Testis (tissue), 3 donors: ENCODE data around the gene KCNE4. TPM values are rescaled to one million over a fixed set of nuclear protein-coding genes. Genes with fewer than 3 reads are reported as not detected.

ENCODE experiments used
- DNase-seq: peaks from one replicate; pipeline ENCODE4 v3.0.0-alpha.2; 2019
- H3K27ac ChIP-seq, 2 donors: fragments of 200-600 bp; sonication (generic); one replicate each; pipeline ENCODE4 v1.5.1; 2019
- H3K27me3 ChIP-seq: fragments of 200-600 bp; sonication (generic); one replicate; pipeline ENCODE4 v1.5.1; 2019
- H3K36me3 ChIP-seq: fragments of 200-600 bp; sonication (generic); one replicate; pipeline ENCODE4 v1.5.1; 2017; ENCODE audit warnings: low read depth; ENCODE audit errors: missing control alignments
- H3K4me1 ChIP-seq: fragments of 200-600 bp; sonication (generic); one replicate; pipeline ENCODE4 v1.5.1; 2019
- H3K4me3 ChIP-seq, 2 donors: fragments of 200-600 bp; sonication (generic); one replicate each; pipeline ENCODE4 v1.5.1; 2017 to 2019
- H3K9me3 ChIP-seq: fragments of 200-600 bp; sonication (generic); one replicate; pipeline ENCODE4 v1.5.1; 2017
- POLR2A ChIP-seq: fragments of 450-650 bp; IDR thresholded peaks from one replicate; pipeline ENCODE4 v1.6.1; 2017; ENCODE audit warnings: antibody characterized with exemption, mild to moderate bottlenecking, moderate library complexity
- WGBS, 2 donors: methylation state at CpG; one replicate each; pipeline ENCODE4 v1.1.5; 2018; 5-methylcytosine and 5-hydroxymethylcytosine counted together
- intact Hi-C: fragments of 100-400 bp; cut with DNase I; formaldehyde crosslinking; loops from one replicate; pipeline ENCODE4 v1.15.1; 2023; ENCODE audit warnings: low total_unique reads
- polyA plus RNA-seq: library from polyadenylated mRNA; stranded (reverse); fragments of 350-450 nt; fragmentation: Illumina TruSeq; extraction: RNeasy Lipid Tissue Mini Kit (QIAGEN cat#74804); gene quantifications from one replicate; pipeline ENCODE4 v1.2.3, GENCODE V29; 2014; ENCODE audit warnings: low read depth, low replicate concordance; ENCODE audit not compliant: insufficient read depth
- total RNA-seq, 2 donors: library from RNA; depleted of rRNA; stranded (reverse); fragments of >200 nt; gene quantifications; one replicate each; pipeline ENCODE4 v1.2.3, GENCODE V29; 2016
- TF ChIP-seq, protein P1 (sequence below), 3 experiments: fragments of 450-650 bp in 2 of 3; fragments of 200-600 bp in 1 of 3; sonication (generic) in 1 of 3; IDR thresholded peaks; one replicate each; pipeline ENCODE4 v1.5.1; 2016 to 2019; ENCODE audit warnings: antibody characterized with exemption in 3 of 3, mild to moderate bottlenecking in 2 of 3, moderate library complexity in 1 of 3

KCNE4 gene
- total and polyA plus RNA-seq, 3 donors from 2014 or later = 2.3 to 3.3 (median 2.5) TPM

GRCh38 chr2:223008956-223009355, 43.0 kb upstream of the KCNE4 start:
- 95% methylated on average over 1 of the region's 1 CpG for WGBS, 2 donors
- DNase-seq = no peak
- intact Hi-C loops = no loop called here
- Histone ChIP-seq H3K27me3 (no peaks in the 10 kb centered on the region), H3K27ac (no peak overlapping the region), H3K4me1 (no peaks in the 10 kb centered on the region), H3K36me3 (no peaks in the 10 kb centered on the region), H3K9me3 (no peaks in the 10 kb centered on the region), H3K4me3 (no peak overlapping the region)
- TF ChIP-seq POLR2A = no peak
- TF ChIP-seq, protein P1, sequence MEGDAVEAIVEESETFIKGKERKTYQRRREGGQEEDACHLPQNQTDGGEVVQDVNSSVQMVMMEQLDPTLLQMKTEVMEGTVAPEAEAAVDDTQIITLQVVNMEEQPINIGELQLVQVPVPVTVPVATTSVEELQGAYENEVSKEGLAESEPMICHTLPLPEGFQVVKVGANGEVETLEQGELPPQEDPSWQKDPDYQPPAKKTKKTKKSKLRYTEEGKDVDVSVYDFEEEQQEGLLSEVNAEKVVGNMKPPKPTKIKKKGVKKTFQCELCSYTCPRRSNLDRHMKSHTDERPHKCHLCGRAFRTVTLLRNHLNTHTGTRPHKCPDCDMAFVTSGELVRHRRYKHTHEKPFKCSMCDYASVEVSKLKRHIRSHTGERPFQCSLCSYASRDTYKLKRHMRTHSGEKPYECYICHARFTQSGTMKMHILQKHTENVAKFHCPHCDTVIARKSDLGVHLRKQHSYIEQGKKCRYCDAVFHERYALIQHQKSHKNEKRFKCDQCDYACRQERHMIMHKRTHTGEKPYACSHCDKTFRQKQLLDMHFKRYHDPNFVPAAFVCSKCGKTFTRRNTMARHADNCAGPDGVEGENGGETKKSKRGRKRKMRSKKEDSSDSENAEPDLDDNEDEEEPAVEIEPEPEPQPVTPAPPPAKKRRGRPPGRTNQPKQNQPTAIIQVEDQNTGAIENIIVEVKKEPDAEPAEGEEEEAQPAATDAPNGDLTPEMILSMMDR (IDR thresholded peaks at IDR 0.05) = no peak

DNA sequence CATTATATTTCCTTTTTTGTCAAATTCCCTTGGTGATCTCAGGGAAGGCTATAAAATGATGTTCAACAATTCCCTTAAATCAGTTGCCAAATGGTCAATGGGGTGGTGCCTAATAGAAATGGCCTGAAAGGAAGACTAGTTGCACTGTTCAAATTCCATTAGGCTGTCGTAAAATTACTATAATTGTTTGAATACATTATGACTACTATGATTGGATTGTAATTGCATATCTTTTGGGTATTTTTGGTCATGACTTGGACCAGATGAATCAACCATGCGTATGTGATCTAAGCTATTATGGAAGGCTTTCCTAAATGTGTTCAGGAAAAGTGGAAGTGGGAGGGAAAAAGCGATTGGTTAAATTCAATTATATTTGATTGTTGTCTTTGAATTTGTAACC, 41.3 kb upstream of the KCNE4 start:
- no peaks in the 10 kb centered on the region for H3K36me3 ChIP-seq
- no peaks in the 10 kb centered on the region for H3K9me3 ChIP-seq
- TF ChIP-seq POLR2A = no peak
- TF ChIP-seq, protein P1 (IDR thresholded peaks at IDR 0.05) = no peak
- 90 to 92% methylated on average over 3 of the region's 3 CpGs for WGBS, 2 donors
- intact Hi-C loops = no loop called here
- no peak overlapping the region for H3K4me3 ChIP-seq
- H3K27me3 ChIP-seq = no peaks in the 10 kb centered on the region
- no peak for DNase-seq
- H3K4me1 ChIP-seq = no peaks in the 10 kb centered on the region
- no peak overlapping the region for H3K27ac ChIP-seq

- no peak overlapping the region for H3K27ac ChIP-seq
- TF ChIP-seq, protein P1 (IDR thresholded peaks at IDR 0.05) = no peak
- no peak for TF ChIP-seq POLR2A
- H3K9me3 ChIP-seq = no peaks in the 10 kb centered on the region
- intact Hi-C loops = no loop called here
- WGBS, 2 donors = 86 to 87% methylated on average over 6 of the region's 6 CpGs
- H3K4me1 ChIP-seq = no peaks in the 10 kb centered on the region
- no peaks in the 10 kb centered on the region for H3K36me3 ChIP-seq
- H3K27me3 ChIP-seq = no peaks in the 10 kb centered on the region
- no peak overlapping the region for H3K4me3 ChIP-seq
- no peak for DNase-seq
Observed at GRCh38 chr2:223012291-223012690, 39.7 kb upstream of the KCNE4 start.

- intact Hi-C loops = no loop called here
Observed at GRCh38 chr2:223019390-223019930, 32.5 kb upstream of the KCNE4 start.

More at GRCh38 chr2:223019390-223019930, 32.5 kb upstream of the KCNE4 start:
- no peak for TF ChIP-seq POLR2A
- TF ChIP-seq, protein P1 (IDR thresholded peaks at IDR 0.05) = no peak
- Histone ChIP-seq H3K36me3 (no peaks in the 10 kb centered on the region), H3K4me1 (no peaks in the 10 kb centered on the region), H3K27me3 (no peaks in the 10 kb centered on the region), H3K4me3 (no peak overlapping the region), H3K9me3 (no peaks in the 10 kb centered on the region), H3K27ac (no peak overlapping the region)
- WGBS, 2 donors = 65 to 81% methylated on average over 3 of the region's 3 CpGs
- no peak for DNase-seq
